K562 (cell line): Measurements from ENCODE around the gene ABCC12. TPM values are rescaled to one million over a fixed set of nuclear protein-coding genes. Genes with fewer than 3 reads are reported as not detected.

Experiments used
- ATAC-seq: fragments of 200-7000 bp; cut with Tn5 transposase; 3 replicates; pipeline ENCODE4 v1.9.1; 2020; ENCODE audit warnings: moderate library complexity
- BruUV-seq: library from RNA; stranded (reverse); fragments of 400-500 nt; replicated peaks from 2 replicates; lab custom pipeline; 2021; lab: Mats Ljungman, UMichigan
- CTCF ChIA-PET: fragments of 300-600 bp; formaldehyde crosslinking; extraction: SDS; loops from one replicate; lab custom pipeline; 2021; ENCODE audit warnings: low intra/inter-chr PET ratio; lab: Yijun Ruan, JAX
- POLR2A ChIA-PET: fragments of 300-600, 350-650 bp; sonication (Branson Sonifier 250); formaldehyde crosslinking; extraction: SDS; loops from one replicate; lab custom pipeline; 2021; ENCODE audit warnings: antibody characterized with exemption, inconsistent platforms; lab: Yijun Ruan, JAX
- DNase-seq, 4 experiments: peaks; one replicate each; pipeline versions ENCODE4 v3.0.0 to v3.0.0-alpha.2; 2011 to 2018; ENCODE audit warnings: low spot score in 3 of 4, mixed read lengths in 3 of 4; ENCODE audit errors: extremely low read depth in 1 of 4
- FAIRE-seq: peaks from 2 replicates; lab custom pipeline; 2011; peaks lifted over from hg19 to GRCh38; lab: Jason Lieb, UNC
- H2AFZ ChIP-seq: 2 replicates; pipeline ENCODE4 v1.6.0; 2011; ENCODE audit warnings: low read depth, low read length, control low read depth, inconsistent platforms
- H3K27ac ChIP-seq: fragments of 200-600 bp; 3 replicates; pipeline ENCODE4 v1.8.0; 2011; ENCODE audit warnings: low read depth, mild to moderate bottlenecking, control low read depth, inconsistent platforms, low read length, moderate library complexity, mixed read lengths; ENCODE audit errors: extremely low read depth
- H3K27me3 ChIP-seq, 2 experiments: fragments of 300-600 bp in 1 of 2; 2 replicates in 1 of 2; 3 replicates in 1 of 2; pipeline versions ENCODE4 v1.6.0 to v1.8.0; 2011; ENCODE audit warnings: inconsistent platforms in 2 of 2, low read length in 2 of 2, mild to moderate bottlenecking in 1 of 2, mixed read lengths in 1 of 2, moderate library complexity in 1 of 2; ENCODE audit not compliant: control insufficient read depth in 2 of 2, insufficient read depth in 2 of 2
- H3K36me3 ChIP-seq: fragments of 300-600 bp; 3 replicates; pipeline ENCODE4 v1.8.0; 2011; ENCODE audit warnings: mild to moderate bottlenecking, low read length, inconsistent platforms; ENCODE audit not compliant: control insufficient read depth, insufficient read depth
- H3K4me1 ChIP-seq, 2 experiments: fragments of 200-600 bp in 1 of 2; replicated peaks in 1 of 2; 2 replicates in 1 of 2; 3 replicates in 1 of 2; pipeline versions ENCODE4 v1.5.1 to v1.8.0; 2011; ENCODE audit warnings: inconsistent platforms in 2 of 2, low read length in 2 of 2, mild to moderate bottlenecking in 1 of 2, mixed read lengths in 1 of 2, moderate library complexity in 1 of 2; ENCODE audit not compliant: control insufficient read depth in 2 of 2, insufficient read depth in 2 of 2
- H3K4me2 ChIP-seq: 2 replicates; pipeline ENCODE4 v1.6.1; 2011; ENCODE audit warnings: low read length, control low read depth, inconsistent platforms, mixed read lengths; ENCODE audit not compliant: insufficient read depth
- H3K4me3 ChIP-seq: fragments of 200-600 bp; sonication (generic), shearing (Covaris generic); 2 replicates; pipeline ENCODE4 v1.5.1; 2016; ENCODE audit warnings: control low read depth, inconsistent platforms
- H3K79me2 ChIP-seq: fragments of 200-600 bp; 3 replicates; pipeline ENCODE4 v1.8.0; 2011; ENCODE audit warnings: low read length, inconsistent platforms; ENCODE audit not compliant: control insufficient read depth, insufficient read depth
- H3K9ac ChIP-seq, 2 experiments: 2 replicates each; pipeline versions ENCODE4 v1.6.0 to v1.6.1; 2011; ENCODE audit warnings: low read depth in 2 of 2, low read length in 2 of 2, control low read depth in 1 of 2, inconsistent platforms in 1 of 2, mild to moderate bottlenecking in 1 of 2, mixed read lengths in 1 of 2; ENCODE audit not compliant: insufficient read depth in 1 of 2
- H3K9me1 ChIP-seq: one replicate; pipeline ENCODE4 v1.6.0; 2011; ENCODE audit warnings: inconsistent platforms, mild to moderate bottlenecking, low read length, moderate library complexity; ENCODE audit not compliant: control insufficient read depth, insufficient read depth
- H3K9me3 ChIP-seq: replicated peaks from 2 replicates; pipeline ENCODE4 v1.5.1; 2011; ENCODE audit warnings: low read depth, low read length, inconsistent platforms; ENCODE audit not compliant: control insufficient read depth, insufficient read depth
- H4K20me1 ChIP-seq: replicated peaks from 2 replicates; pipeline ENCODE4 v1.6.1; 2011; ENCODE audit warnings: low read length, inconsistent platforms, mixed read lengths; ENCODE audit not compliant: control insufficient read depth, insufficient read depth
- BRD4 ChIP-seq: fragments of 200-600 bp; sonication (generic); IDR thresholded peaks from 2 replicates; pipeline ENCODE4 v1.6.1; 2017; ENCODE audit warnings: inconsistent platforms
- BRF1 ChIP-seq: IDR thresholded peaks from 3 replicates; pipeline ENCODE4 v1.6.1; 2011; ENCODE audit warnings: borderline replicate concordance, mild to moderate bottlenecking; ENCODE audit not compliant: insufficient read length; ENCODE audit errors: extremely low read depth
- CREM ChIP-seq: IDR thresholded peaks from 2 replicates; pipeline ENCODE4 v1.6.1; 2014; ENCODE audit warnings: antibody characterized with exemption, low read depth
- ELF1 ChIP-seq: fragments of 200-800 bp; sonication (Bioruptor generic); IDR thresholded peaks from 2 replicates; pipeline ENCODE4 v1.6.1; 2016; ENCODE audit warnings: missing genetic modification characterization, missing compliant biosample characterization
- ETS1 ChIP-seq: conservative IDR thresholded peaks from 2 replicates; pipeline ENCODE4 v1.6.1; 2011; ENCODE audit warnings: low read depth, mild to moderate bottlenecking, low read length; ENCODE audit not compliant: control insufficient read depth
- HDAC2 ChIP-seq: fragments of 450-650 bp; IDR thresholded peaks from 2 replicates; pipeline ENCODE4 v1.6.1; 2016; ENCODE audit warnings: mild to moderate bottlenecking
- ILF3 ChIP-seq: fragments of 450-650 bp; IDR thresholded peaks from 2 replicates; pipeline ENCODE4 v1.6.1; 2018; ENCODE audit warnings: antibody characterized with exemption, mild to moderate bottlenecking, moderate library complexity, borderline replicate concordance
- OTX1 ChIP-seq: fragments of 450-650 bp; formaldehyde crosslinking; IDR thresholded peaks from 2 replicates; pipeline ENCODE4 v1.4.0; 2022; ENCODE audit warnings: mild to moderate bottlenecking
- PTTG1 ChIP-seq: fragments of 450-650 bp; IDR thresholded peaks from 2 replicates; pipeline ENCODE4 v1.6.1; 2016; ENCODE audit warnings: low read depth, mild to moderate bottlenecking, missing genetic modification characterization, missing compliant biosample characterization
- RBM14 ChIP-seq: fragments of 200-400 bp; formaldehyde crosslinking; IDR thresholded peaks from 2 replicates; pipeline ENCODE4 v1.6.1; 2018; ENCODE audit warnings: low read depth, mild to moderate bottlenecking, low read length, moderate library complexity, borderline replicate concordance; ENCODE audit not compliant: insufficient read depth
- ZC3H8 ChIP-seq: fragments of 450-650 bp; IDR thresholded peaks from 2 replicates; pipeline ENCODE4 v1.6.1; 2017
- WGBS: fragments of 100-300 bp; shearing (Covaris generic); methylation state at CpG from one replicate; pipeline ENCODE4 v1.1.6; 2016; ENCODE audit warnings: low coverage, mixed read lengths; ENCODE audit not compliant: insufficient coverage; ENCODE audit errors: missing lambda C conversion rate; 5-methylcytosine and 5-hydroxymethylcytosine counted together
- in situ Hi-C: fragments of 300-500 bp; cut with MboI; formaldehyde crosslinking; loops from 4 replicates; pipeline ENCODE4 v1.15.0; 2018; ENCODE audit warnings: inconsistent platforms, mixed read lengths
- intact Hi-C: fragments of 100-400 bp; cut with micrococcal nuclease; formaldehyde crosslinking; loops from 2 replicates; pipeline ENCODE4 v1.14.2; 2022
- polyA plus RNA-seq, 8 experiments: library from polyadenylated mRNA; depleted of rRNA in 4 of 8; stranded (reverse) in 5 of 8; unstranded in 3 of 8; fragments of >200 nt; fragmentation: Nextera tagmentation in 2 of 8; fragmentation: Illumina TruSeq in 1 of 8; extraction: Ambion mirVana in 2 of 8; extraction: Trizol in 1 of 8; gene quantifications; 2 replicates each; pipeline versions ENCODE4 v1.2.1 to v1.2.3, GENCODE V29; 2011 to 2014; ENCODE audit warnings: inconsistent platforms in 1 of 8, missing spikeins in 1 of 8
- total RNA-seq, 7 experiments: library from RNA; depleted of rRNA in 6 of 7; stranded (reverse); fragments of >200 nt in 6 of 7; fragmentation: Illumina TruSeq in 2 of 7; extraction: Trizol in 2 of 7; gene quantifications; 2 replicates each; pipeline versions ENCODE4 v1.2.1 to v1.2.3, GENCODE V29; 2011 to 2021; ENCODE audit warnings: low replicate concordance in 1 of 7
- TF ChIP-seq, protein P1 (sequence below): fragments of 450-650 bp; formaldehyde crosslinking; conservative IDR thresholded peaks from 2 replicates; pipeline ENCODE4 v1.4.0; 2022; ENCODE audit warnings: mild to moderate bottlenecking, missing genetic modification characterization

The ABCC12 gene
- total and polyA plus RNA-seq, 9 of the 15 experiments (the other 6 are each of a cell fraction or from before 2014, with no cell fraction given) = not detected

DNA sequence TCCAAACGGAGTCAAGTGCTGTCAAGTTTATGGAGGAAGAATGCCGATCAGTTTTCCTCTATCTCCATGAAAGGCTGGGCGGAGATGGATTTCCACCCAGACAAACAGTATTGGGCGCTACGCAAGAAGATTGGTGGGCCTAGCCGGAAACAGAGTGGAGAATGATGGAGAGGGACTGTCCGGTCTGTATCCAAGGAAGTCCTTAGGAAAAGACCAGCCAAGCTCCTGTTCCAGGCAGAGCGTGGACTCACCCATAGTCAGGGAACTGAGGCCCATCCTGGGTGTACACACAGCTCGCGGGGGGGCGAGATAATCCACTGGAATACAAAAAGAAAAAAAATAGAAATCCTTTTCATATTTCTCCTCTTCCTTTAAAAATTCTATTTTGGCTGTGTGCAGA, 1.5 kb upstream of the ABCC12 start:
- TF ChIP-seq ZC3H8 (no peak), OTX1 (CRISPR knock-in tag) (no peak), HDAC2 (no peak), CREM (no peak), BRD4 (no peak), ILF3 (no peak), PTTG1 (no peak), ETS1 (no peak), BRF1 (no peak), ELF1 (tag) (no peak), RBM14 (no peak)
- TF ChIP-seq, protein P1, sequence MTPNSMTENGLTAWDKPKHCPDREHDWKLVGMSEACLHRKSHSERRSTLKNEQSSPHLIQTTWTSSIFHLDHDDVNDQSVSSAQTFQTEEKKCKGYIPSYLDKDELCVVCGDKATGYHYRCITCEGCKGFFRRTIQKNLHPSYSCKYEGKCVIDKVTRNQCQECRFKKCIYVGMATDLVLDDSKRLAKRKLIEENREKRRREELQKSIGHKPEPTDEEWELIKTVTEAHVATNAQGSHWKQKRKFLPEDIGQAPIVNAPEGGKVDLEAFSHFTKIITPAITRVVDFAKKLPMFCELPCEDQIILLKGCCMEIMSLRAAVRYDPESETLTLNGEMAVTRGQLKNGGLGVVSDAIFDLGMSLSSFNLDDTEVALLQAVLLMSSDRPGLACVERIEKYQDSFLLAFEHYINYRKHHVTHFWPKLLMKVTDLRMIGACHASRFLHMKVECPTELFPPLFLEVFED (CRISPR knock-in tag) = no peak
- H3K4me3 ChIP-seq = no peak overlapping the region
- no peaks in the 10 kb centered on the region for H3K9me3 ChIP-seq
- no peak overlapping the region for H2AFZ ChIP-seq
- H4K20me1 ChIP-seq = no peaks in the 10 kb centered on the region
- H3K79me2 ChIP-seq = no peaks in the 10 kb centered on the region
- no peak overlapping the region for H3K27ac ChIP-seq
- CTCF ChIA-PET = interaction anchor here (0.8 to 1.3 kb wide), 2 partner anchors 1015 to 1210 kb away, joined by 3 to 4 read pairs; no protein-coding TSS in a partner anchor
- WGBS = 18% methylated on average over 11 of the region's 11 CpGs
- BruUV-seq = no TSS peak
- POLR2A ChIA-PET = interaction anchor here (0.6 kb wide), 2 partner anchors 510 to 1238 kb away, joined by 3 to 4 read pairs; no protein-coding TSS in a partner anchor
- intact Hi-C loops (loop anchor here (2.0 to 10.0 kb wide), 3 partner anchors 39 to 1121 kb away; no protein-coding TSS in a partner anchor), in situ Hi-C loops (no loop called here)
- DNase-seq (no peak), FAIRE-seq (no peak), ATAC-seq (no peak)
- H3K9ac ChIP-seq = no peak overlapping the region
- peaks cover 0 to 3% of the 10 kb centered on the region in 2 experiments; a peak in 2 of 5 replicates for H3K4me1 ChIP-seq
- no peaks in the 10 kb centered on the region for H3K36me3 ChIP-seq
- H3K27me3 ChIP-seq = peaks cover 12 to 46% of the 10 kb centered on the region in 2 experiments; a peak in 3 of 5 replicates
- H3K9me1 ChIP-seq = no peaks in the 10 kb centered on the region
- no peak overlapping the region for H3K4me2 ChIP-seq
